Measurements from ENCODE around the gene DUT.

Gene DUT

GRCh38 chr15:48330105-48330785 lies 984 bp upstream of the DUT start:
- no peak for DNase-seq

DNA sequence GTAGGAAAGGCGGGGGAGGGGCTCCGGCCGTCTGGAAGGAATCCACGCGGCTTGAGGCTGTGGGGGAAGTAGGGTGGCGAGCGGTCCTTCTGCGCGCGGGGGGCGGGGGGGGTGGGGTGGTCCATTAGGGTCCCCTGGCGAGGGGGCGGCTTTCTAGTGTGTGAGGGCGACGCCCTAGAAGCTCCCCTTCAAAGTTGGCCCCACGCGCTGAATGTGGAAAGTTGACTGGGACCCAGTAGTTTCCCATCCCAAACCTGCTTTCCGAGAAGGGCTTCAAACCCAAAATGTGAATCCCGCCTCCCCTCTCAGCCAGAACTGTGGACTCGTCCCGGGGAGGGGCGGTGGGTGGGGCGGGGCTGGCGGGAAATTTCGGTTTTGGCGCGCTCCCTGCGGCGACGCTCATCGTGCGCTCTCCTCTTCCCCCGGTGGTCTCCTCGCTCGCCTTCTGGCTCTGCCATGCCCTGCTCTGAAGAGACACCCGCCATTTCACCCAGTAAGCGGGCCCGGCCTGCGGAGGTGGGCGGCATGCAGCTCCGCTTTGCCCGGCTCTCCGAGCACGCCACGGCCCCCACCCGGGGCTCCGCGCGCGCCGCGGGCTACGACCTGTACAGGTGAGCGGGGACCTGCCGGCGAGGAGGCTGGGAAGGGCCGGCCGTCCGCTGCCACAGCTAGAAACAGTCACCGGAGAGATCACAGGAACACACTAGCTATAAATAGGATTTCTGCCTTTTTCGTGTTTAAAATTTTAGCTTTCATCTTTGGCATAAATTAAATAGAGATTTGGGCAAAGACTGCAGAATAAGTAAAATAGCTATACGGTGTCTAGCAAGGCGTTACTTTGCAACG lies 790 bp downstream of the DUT start:
- no peak for DNase-seq

GRCh38 chr15:48332642-48333034 lies 1.4 kb downstream of the DUT start:
- no peak for DNase-seq

- no peak for DNase-seq
Observed at GRCh38 chr15:48333540-48333939, 2.3 kb downstream of the DUT start.

DNA sequence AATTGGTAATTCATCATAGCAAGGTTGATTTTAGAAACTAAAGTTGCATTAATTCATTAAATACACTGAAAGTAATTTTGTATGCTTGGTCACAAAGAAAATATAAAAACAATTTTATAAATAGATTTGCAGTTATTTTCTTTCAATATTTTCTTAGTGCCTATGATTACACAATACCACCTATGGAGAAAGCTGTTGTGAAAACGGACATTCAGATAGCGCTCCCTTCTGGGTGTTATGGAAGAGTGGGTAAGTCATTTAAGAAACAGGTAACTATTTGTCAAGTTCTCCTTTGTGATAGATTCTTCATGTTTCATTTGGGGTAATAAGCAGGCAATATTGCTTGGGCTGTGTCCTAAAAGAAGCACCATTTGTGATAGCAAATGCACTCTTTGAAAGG lies 3.0 kb downstream of the DUT start:
- no peak for DNase-seq

- DNase-seq, result no peak
Observed at GRCh38 chr15:48336940-48337339, 5.7 kb downstream of the DUT start.

DNA sequence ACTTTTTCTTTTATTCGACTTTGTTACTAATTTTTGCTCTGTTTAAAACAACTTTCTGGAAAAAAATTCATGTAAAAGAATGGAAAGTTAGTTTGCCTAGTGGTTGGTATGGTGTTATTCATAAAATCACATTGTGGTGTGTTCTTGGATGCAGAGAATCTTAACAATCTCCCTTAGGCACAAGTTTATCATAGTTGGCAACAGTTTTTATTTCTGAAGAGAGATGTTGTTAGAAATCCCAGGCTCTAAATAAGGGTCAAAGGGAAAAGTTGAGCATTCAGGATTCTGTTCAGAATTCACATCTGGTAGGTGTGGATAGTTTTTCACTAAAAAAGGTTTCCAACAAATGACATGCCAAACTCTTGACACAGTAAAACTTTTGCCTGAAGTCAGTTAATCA lies 6.4 kb downstream of the DUT start:
- DNase-seq, result no peak

DNA sequence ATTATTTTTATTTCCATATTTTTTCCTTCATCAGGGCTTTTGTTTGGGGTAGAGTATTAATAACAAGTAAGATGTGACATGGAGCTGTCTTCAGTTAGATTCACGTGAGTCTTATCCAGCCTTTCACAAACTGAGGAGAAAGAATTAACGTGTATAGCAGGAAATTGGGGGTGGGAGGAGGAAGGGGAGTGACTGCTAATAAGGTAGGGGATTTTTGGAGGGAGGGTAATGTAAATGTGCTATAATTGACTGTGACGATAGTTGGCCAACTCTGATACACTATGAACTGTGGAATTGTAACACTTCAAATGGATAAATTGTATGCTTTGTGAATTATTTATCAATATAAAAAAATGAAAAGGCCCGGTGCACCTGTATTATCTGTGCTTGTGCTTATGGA lies 8.9 kb downstream of the DUT start:
- no peak for DNase-seq

DNA sequence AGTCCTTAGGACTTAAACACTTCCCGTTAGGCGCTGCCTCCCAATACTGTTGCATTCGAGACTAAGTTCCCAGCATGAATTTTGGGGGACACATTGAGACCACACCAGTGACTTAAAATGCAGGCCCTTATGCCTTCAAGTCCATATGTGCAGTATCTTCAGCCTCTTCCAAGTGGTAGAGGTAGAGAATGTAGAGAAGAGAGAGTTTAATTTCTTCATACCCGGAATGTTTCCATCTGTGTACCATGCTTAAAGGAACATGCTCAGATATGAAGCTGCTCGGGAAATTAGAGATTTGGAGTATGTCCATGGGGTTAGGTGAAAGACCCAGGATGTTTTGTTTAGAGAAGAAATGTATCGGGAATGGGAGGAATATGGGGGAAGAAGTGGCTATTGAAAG lies 12.6 kb downstream of the DUT start:
- no peak for DNase-seq

DNA sequence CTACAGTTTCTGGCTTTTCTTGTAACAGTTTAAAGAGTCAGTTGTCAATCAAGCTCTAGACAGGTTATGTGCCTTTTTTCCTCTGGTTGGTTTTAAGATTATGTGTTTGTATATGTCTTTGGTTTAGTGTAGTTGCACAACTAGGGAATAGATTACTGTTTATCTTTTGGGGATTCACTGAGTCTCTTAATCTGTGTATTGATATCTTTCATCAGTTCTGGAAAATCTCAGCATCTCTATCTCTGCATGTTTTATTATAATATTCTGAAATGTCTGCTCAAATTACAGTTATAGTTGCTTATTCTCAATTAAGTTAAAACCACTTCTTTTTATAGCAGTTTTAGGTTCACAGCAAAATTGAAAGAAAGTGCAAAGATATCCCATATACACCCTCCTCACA lies 14.3 kb downstream of the DUT start:
- DNase-seq, result no peak

- DNase-seq, result peak; percentile 60
Observed at GRCh38 chr15:48352474-48353072, 21.3 kb downstream of the DUT start.

GRCh38 chr15:48354694-48355303 lies 23.6 kb downstream of the DUT start:
- no peak for DNase-seq

DNA sequence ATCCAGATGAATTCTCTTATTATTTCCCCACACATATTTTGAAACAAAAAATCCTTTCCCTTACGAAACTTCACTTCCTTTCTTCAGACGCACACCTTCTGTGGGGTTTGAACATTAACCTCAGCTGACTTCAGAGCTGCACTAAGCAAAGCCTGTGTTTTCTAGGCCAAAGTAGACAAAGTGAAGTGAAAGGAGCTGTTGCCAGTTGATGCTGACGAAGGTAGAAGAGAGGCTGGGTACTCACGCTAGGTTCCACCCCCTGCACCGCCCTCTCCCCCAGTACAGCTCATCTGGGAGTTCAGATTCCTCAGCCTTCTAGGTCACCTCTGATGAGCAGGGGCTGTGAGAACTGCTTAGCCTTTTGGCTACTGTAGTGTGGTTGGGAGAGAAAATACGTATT lies 24.1 kb downstream of the DUT start:
- no peak for DNase-seq

- no peak for DNase-seq
Observed at GRCh38 chr15:48358229-48359152, 27.3 kb downstream of the DUT start.

DNA sequence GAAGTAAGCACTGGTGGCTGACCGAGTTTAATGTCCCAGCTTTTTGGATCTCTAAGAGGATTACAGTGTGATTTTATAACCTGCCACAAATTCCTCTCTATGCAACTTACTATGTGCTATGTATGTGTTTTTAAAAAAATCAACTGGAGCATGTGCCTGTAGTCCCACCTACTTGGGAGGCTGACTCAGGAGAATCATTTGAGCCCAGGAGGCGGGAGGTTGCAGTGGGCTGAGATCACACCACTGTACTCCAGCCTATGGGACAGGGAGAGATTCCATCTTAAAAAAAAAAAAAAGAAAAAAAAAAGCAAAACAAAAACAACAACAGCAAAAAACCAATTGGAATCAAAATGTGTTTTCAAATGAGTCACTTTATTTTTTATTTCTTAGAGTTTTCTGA lies 29.6 kb downstream of the DUT start:
- DNase-seq, result no peak

DNA sequence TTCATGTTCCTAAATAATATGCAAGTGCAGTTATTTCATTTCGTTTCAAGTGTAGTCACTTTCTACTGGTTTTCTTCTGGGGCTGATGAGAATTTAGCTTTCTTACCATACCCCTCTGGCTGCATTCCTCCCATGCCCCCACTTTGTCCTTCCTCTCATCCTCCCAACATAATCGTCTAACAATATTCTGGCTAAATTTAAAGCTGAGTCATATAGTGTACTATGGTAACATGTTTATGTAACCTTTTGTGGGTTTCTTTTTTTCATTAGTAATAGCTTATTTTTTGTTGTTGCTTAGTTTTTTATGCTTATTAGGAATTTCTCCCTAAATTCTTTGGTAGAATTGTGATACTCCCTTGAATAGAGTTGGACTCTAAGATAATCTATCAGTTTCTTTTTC lies 30.5 kb downstream of the DUT start:
- DNase-seq, result no peak

- no peak for DNase-seq
Observed at GRCh38 chr15:48363474-48363873, 32.2 kb downstream of the DUT start.

GRCh38 chr15:48365575-48365974 lies 34.3 kb downstream of the DUT start:
- DNase-seq, result no peak

DNA sequence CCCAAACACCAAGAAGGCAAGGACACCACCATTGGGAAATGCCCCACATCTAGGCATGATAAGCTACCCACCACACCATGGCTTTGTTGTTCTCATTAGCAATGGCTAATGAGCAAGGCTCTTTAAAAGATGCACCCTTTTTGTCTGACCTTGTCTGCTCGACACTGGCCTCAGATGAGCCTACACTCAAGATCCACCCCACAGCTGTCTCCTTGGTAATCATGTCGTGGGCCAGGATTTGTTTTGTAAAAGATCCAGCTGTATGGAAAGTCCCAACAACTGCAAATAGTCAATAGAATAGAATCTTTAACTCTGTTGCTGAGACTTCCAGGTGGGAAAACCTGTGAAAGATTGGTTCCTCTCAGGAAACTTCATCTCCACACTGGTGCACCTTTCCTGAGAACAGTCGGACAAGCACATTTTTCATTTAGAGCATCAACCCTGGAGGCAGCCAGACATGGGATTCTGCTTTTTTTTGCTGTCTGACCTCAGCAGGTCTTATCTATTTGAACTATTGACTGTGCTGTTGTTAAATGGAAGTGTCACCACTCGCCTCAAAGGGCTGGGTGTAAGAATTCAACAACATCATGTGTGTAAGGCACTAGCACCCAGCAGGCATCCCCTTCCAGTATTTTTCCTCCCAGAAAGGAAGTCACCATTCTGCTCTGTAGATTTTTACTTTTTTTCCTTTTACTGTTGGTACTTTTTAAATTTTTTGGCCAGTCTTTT lies 35.5 kb downstream of the DUT start:
- no peak for DNase-seq

GRCh38 chr15:48367483-48367882 lies 36.3 kb downstream of the DUT start:
- DNase-seq, result no peak

DNA sequence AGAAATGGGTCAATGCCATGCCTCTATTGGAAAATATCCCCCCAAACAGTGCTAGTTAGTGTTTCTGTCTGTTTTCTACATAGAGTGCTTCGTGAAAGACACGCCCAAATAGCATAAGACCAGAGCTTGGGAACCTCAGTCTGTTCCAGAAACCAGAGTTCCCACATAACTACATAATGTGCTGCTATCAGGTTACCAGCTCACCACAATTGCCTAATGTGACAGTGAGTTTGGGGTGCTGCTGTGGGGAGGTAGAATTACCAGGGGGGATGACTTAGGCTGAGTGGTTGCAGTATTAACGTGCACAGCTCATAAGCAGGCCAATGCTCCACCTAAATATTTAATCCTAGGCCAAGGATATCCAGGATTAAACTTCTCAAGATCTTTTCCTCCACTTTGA lies 39.2 kb downstream of the DUT start:
- DNase-seq, result peak; percentile 62

DNA sequence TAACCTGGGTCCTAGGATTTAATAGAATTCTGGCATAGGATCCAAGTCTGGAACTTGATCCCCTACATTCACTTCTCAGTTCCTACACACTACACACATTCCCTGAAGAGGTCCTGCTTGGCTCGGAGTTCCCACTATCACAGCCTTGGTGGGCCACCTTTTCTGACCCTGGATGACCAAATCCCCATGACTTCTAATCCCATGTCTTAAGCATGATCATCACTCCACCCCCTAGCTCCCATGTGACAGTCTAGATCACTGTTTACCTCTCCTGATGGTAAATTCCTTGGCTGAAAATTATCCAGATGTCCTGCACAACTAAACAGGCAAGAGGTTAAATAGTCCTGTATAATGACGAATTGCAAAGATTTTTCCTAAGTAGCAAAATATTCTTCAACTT lies 40.3 kb downstream of the DUT start:
- DNase-seq, result no peak

All from femur (tissue), 1 donor.